ENCODE results near the gene UBD. TPM values are rescaled to one million over a fixed set of nuclear protein-coding genes. Genes with fewer than 3 reads are reported as not detected.

Gene UBD
- total RNA-seq, 2 experiments from 2014 or later = 1.6 TPM; not detected in 1

DNA sequence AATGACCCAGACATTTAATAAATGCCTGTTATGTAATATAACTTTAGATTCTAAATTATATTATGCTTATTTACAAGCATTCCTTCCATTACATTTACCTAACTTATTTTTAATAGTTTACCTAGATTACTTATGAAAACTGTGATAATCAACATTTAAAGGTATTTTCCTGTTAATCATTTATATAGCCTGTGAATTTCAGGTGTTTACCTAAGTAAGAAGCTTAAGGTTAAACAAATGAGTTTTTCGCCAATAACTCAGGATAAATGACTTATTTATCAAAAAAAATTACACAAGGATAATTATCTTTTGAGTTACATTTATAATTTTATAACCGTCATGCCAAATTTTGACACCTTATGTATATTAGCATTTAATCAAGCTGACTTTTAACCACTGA, 35.5 kb downstream of the UBD start:
- H3K36me3 Mint-ChIP-seq = peaks cover 1% of the 10 kb centered on the region
- no peak for DNase-seq
- no peak overlapping the region for H3K27ac Mint-ChIP-seq
- H3K27me3 Mint-ChIP-seq = peaks cover 49% of the 10 kb centered on the region
- peaks cover 2% of the 10 kb centered on the region for H3K9me3 Mint-ChIP-seq (ENCODE audit: low read depth)
- ATAC-seq = no peak
- H3K4me1 Mint-ChIP-seq = no peaks in the 10 kb centered on the region
- no peak overlapping the region for H3K4me3 Mint-ChIP-seq
- CTCF ChIA-PET = no interaction called here

DNA sequence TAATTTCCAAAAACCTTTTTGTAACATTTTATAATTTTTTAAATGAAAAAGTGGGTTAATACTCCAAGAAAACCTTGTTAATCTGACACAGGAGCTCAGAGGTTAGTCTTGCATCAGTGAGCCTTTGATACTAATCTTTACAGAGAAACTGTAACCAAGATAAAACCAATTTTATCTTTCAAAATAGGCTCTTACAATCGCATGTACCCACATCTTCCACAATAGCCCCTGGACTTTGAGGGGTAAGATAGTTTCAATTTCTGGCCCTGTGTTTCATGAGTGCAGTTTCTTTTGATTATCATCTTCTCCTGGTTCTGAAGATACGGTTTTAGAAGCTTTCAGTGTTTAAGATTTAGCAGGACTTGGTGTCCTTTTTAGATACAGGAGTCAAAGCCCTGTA, 37.3 kb downstream of the UBD start:
- Mint-ChIP-seq H3K27me3 (peaks cover 42% of the 10 kb centered on the region), H3K36me3 (peaks cover 1% of the 10 kb centered on the region), H3K4me1 (no peaks in the 10 kb centered on the region), H3K9me3 (ENCODE audit: low read depth) (peaks cover 2% of the 10 kb centered on the region), H3K4me3 (no peak overlapping the region), H3K27ac (no peak overlapping the region)
- ATAC-seq (no peak), DNase-seq (no peak)
- CTCF ChIA-PET = no interaction called here

GRCh38 chr6:29521006-29521680, 38.4 kb downstream of the UBD start:
- H3K27me3 Mint-ChIP-seq = peaks cover 42% of the 10 kb centered on the region
- H3K4me1 Mint-ChIP-seq = peaks cover 6% of the 10 kb centered on the region
- DNase-seq (peak; percentile 28), ATAC-seq (no peak)
- no peak overlapping the region for H3K4me3 Mint-ChIP-seq
- peaks cover 1% of the 10 kb centered on the region for H3K36me3 Mint-ChIP-seq
- CTCF ChIA-PET = no interaction called here
- H3K27ac Mint-ChIP-seq = no peak overlapping the region
- peaks cover 2% of the 10 kb centered on the region for H3K9me3 Mint-ChIP-seq (ENCODE audit: low read depth)

GRCh38 chr6:29520232-29520631, 39.3 kb downstream of the UBD start:
- peaks cover 11% of the 10 kb centered on the region for H3K4me1 Mint-ChIP-seq
- DNase-seq (no peak), ATAC-seq (no peak)
- H3K4me3 Mint-ChIP-seq = no peak overlapping the region
- peaks cover 2% of the 10 kb centered on the region for H3K9me3 Mint-ChIP-seq (ENCODE audit: low read depth)
- peaks cover 1% of the 10 kb centered on the region for H3K36me3 Mint-ChIP-seq
- CTCF ChIA-PET = no interaction called here
- peaks cover 36% of the 10 kb centered on the region for H3K27me3 Mint-ChIP-seq
- no peak overlapping the region for H3K27ac Mint-ChIP-seq

- no peak overlapping the region for H3K27ac Mint-ChIP-seq
- no peak for ATAC-seq
- CTCF ChIA-PET = no interaction called here
- peak; percentile 28 for DNase-seq
- H3K36me3 Mint-ChIP-seq = peaks cover 1% of the 10 kb centered on the region
- H3K9me3 Mint-ChIP-seq (ENCODE audit: low read depth) = peaks cover 2% of the 10 kb centered on the region
- H3K4me3 Mint-ChIP-seq = no peak overlapping the region
- H3K27me3 Mint-ChIP-seq = peaks cover 29% of the 10 kb centered on the region
- peaks cover 16% of the 10 kb centered on the region for H3K4me1 Mint-ChIP-seq
Measured at GRCh38 chr6:29519291-29520010, 40.1 kb downstream of the UBD start.

GRCh38 chr6:29517728-29518440, 41.6 kb downstream of the UBD start:
- DNase-seq (peak; percentile 38), ATAC-seq (no peak)
- H3K27me3 Mint-ChIP-seq = peaks cover 20% of the 10 kb centered on the region
- H3K4me1 Mint-ChIP-seq = peaks cover 16% of the 10 kb centered on the region
- H3K4me3 Mint-ChIP-seq = no peak overlapping the region
- no peak overlapping the region for H3K27ac Mint-ChIP-seq
- no peaks in the 10 kb centered on the region for H3K36me3 Mint-ChIP-seq
- peaks cover 2% of the 10 kb centered on the region for H3K9me3 Mint-ChIP-seq (ENCODE audit: low read depth)
- CTCF ChIA-PET = no interaction called here

- no peak overlapping the region for H3K4me3 Mint-ChIP-seq
- H3K36me3 Mint-ChIP-seq = no peaks in the 10 kb centered on the region
- H3K27me3 Mint-ChIP-seq = peaks cover 17% of the 10 kb centered on the region
- H3K9me3 Mint-ChIP-seq (ENCODE audit: low read depth) = no peaks in the 10 kb centered on the region
- CTCF ChIA-PET = no interaction called here
- no peak overlapping the region for H3K27ac Mint-ChIP-seq
- H3K4me1 Mint-ChIP-seq = peaks cover 16% of the 10 kb centered on the region
- DNase-seq = no peak
- ATAC-seq = no peak
Measured at GRCh38 chr6:29517245-29517644, 42.3 kb downstream of the UBD start.

GRCh38 chr6:29516108-29516507, 43.4 kb downstream of the UBD start:
- Mint-ChIP-seq H3K27me3 (peaks cover 15% of the 10 kb centered on the region), H3K4me3 (no peak overlapping the region), H3K9me3 (ENCODE audit: low read depth) (no peaks in the 10 kb centered on the region), H3K4me1 (peaks cover 16% of the 10 kb centered on the region), H3K27ac (peak overlapping the region; percentile 34), H3K36me3 (no peaks in the 10 kb centered on the region)
- DNase-seq (peak; percentile 56), ATAC-seq (peak; percentile 98)
- CTCF ChIA-PET = no interaction called here

GRCh38 chr6:29510746-29511300, 48.7 kb downstream of the UBD start:
- no peaks in the 10 kb centered on the region for H3K9me3 Mint-ChIP-seq (ENCODE audit: low read depth)
- H3K4me3 Mint-ChIP-seq = no peak overlapping the region
- H3K4me1 Mint-ChIP-seq = peaks cover 32% of the 10 kb centered on the region
- ATAC-seq (no peak), DNase-seq (peak; percentile 35)
- CTCF ChIA-PET = interaction anchor here (0.6 kb wide), 1 partner anchor 106 kb away, joined by 4 read pairs; no protein-coding TSS in a partner anchor
- peaks cover 5% of the 10 kb centered on the region for H3K27me3 Mint-ChIP-seq
- no peak overlapping the region for H3K27ac Mint-ChIP-seq
- H3K36me3 Mint-ChIP-seq = no peaks in the 10 kb centered on the region

- no peak for ATAC-seq
- H3K9me3 Mint-ChIP-seq (ENCODE audit: low read depth) = no peaks in the 10 kb centered on the region
- H3K36me3 Mint-ChIP-seq = no peaks in the 10 kb centered on the region
- H3K27me3 Mint-ChIP-seq = peaks cover 5% of the 10 kb centered on the region
- no peak overlapping the region for H3K4me3 Mint-ChIP-seq
- CTCF ChIA-PET = no interaction called here
- H3K4me1 Mint-ChIP-seq = peaks cover 30% of the 10 kb centered on the region
- H3K27ac Mint-ChIP-seq = no peak overlapping the region
- peak; percentile 33 for DNase-seq
Measured at GRCh38 chr6:29510202-29510601, 49.3 kb downstream of the UBD start.

DNA sequence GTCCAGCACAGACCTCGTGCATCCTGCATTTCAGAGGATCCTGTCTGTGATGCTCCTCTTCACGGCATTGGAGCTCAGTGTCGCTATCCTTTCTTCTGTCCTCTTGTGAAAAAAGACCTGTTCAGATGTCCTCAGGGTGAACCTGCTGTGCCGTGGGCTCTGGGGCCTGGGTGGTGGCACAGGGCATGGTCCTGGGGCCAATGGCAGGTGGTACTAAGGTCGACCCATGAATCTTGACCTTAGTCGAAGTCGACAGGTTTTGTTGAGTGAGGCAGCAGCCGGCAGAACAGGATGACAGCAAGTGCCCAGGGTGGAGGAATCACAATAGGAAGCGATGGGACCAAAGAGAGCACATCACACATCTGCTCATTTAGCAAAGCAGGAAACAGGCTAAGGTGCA, 49.8 kb downstream of the UBD start:
- H3K9me3 Mint-ChIP-seq (ENCODE audit: low read depth) = no peaks in the 10 kb centered on the region
- H3K27me3 Mint-ChIP-seq = peaks cover 7% of the 10 kb centered on the region
- DNase-seq = peak; percentile 12
- no peaks in the 10 kb centered on the region for H3K36me3 Mint-ChIP-seq
- CTCF ChIA-PET = no interaction called here
- no peak overlapping the region for H3K27ac Mint-ChIP-seq
- H3K4me3 Mint-ChIP-seq = no peak overlapping the region
- peaks cover 26% of the 10 kb centered on the region for H3K4me1 Mint-ChIP-seq
- no peak for ATAC-seq

DNA sequence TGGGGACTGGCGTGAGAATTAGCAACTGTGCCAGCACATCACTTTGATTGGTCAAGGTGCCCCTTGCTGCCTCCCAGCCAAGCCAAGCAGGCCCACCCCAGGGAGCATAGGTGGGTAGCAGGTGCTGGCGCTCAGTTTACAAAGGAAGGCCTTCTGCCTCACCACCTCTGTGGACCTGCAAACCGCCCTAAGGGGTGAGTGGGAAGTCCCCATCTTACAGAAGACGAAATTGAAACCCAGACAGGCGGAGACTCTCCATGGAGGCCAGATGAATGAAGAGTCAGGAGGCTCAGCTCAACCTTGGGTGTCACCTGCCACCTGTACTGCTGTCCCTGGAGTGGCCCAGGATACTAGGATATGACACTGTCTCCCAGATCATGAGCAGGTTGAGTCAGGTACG, 50.3 kb downstream of the UBD start:
- H3K9me3 Mint-ChIP-seq (ENCODE audit: low read depth) = no peaks in the 10 kb centered on the region
- H3K27ac Mint-ChIP-seq = no peak overlapping the region
- no peak overlapping the region for H3K4me3 Mint-ChIP-seq
- no peaks in the 10 kb centered on the region for H3K36me3 Mint-ChIP-seq
- no peak for ATAC-seq
- H3K27me3 Mint-ChIP-seq = peaks cover 8% of the 10 kb centered on the region
- peaks cover 26% of the 10 kb centered on the region for H3K4me1 Mint-ChIP-seq
- peak; percentile 42 for DNase-seq
- CTCF ChIA-PET = no interaction called here

DNA sequence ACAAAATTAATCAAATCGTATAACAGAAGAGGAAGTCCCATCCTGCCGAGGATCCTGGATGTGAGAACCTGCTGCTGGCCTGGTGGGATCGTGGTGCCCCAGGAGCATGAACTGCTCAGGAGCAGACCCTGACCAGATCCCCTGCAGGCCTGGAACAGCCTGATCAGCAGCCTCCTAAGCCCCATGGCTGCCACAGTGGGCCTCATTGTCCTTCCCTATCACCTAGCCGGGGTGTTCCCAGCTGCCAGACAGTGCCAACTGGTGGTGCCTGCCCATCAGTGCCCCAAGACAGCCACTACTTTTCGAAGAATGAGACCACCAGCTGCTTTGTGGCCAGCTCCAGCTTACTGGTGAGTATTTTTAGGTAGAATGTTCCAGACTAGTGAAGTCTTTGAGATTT, 52.2 kb downstream of the UBD start:
- Mint-ChIP-seq H3K27me3 (peaks cover 8% of the 10 kb centered on the region), H3K36me3 (no peaks in the 10 kb centered on the region), H3K9me3 (ENCODE audit: low read depth) (no peaks in the 10 kb centered on the region), H3K27ac (no peak overlapping the region), H3K4me1 (peaks cover 26% of the 10 kb centered on the region), H3K4me3 (no peak overlapping the region)
- CTCF ChIA-PET = no interaction called here
- no peak for DNase-seq
- ATAC-seq = no peak

Measured in activated CD8-positive, alpha-beta memory T cell treated with anti-CD3 and anti-CD28 coated beads, Interleukin-2, amount 10 ng/mL, durations not matched to agents 7 days and 5 days (primary cell).